LHCN-M2 (cell line): ENCODE measurements around the gene PLEKHG7. TPM values are rescaled to one million over a fixed set of nuclear protein-coding genes. Genes with fewer than 3 reads are reported as not detected.
A peak's percentile ranks its signal among the peaks of the same experiment; 100 is the strongest.
"Not testable (repeated sequence)": the region's sequence is repeated elsewhere in the genome, so short reads cannot be mapped to it uniquely, and the experiment has no call there.

ENCODE experiments used
- DNase-seq: peaks from one replicate; pipeline ENCODE4 v3.0.0-alpha.2; 2012; ENCODE audit warnings: low read depth
- total RNA-seq: library from RNA; depleted of rRNA; stranded (reverse); fragments of >200 nt; gene quantifications from 2 replicates; pipeline ENCODE4 v1.2.3, GENCODE V29; 2014

Gene PLEKHG7
- total RNA-seq, 1 experiment from 2014 or later: not detected

DNA sequence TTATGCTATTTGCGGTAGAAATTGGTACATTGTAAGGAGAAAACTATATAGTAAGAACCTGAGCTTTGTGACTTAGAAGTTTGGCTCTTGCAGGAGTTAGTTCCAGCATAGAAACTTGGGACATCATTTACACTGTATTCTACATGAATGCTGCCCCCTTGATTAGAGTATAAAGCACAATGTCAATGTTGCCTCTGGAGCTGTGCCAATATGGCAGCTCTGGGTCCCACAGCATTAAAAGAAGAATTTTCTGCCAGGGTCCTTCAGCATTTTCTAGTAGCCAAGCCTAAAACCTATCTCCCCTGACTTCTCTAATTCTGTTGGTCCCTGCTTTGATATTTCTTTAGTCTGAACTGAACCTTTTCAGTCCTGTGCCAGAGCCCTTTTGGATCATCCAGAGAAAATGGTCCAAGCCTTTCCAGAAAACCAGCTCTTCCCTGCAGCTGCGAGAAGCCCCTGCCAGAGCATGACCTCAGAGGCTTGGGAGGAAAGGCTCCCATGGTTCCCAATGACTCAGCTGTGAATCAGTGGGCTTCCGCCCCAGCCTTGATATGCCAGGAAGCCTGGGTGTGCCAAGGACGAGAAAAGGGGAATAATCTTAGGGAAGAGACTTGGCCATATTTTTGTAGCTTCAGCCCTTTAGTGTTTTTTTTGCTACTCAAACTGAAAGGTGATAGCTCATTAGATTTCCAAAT, 43.2 kb downstream of the PLEKHG7 start:
- DNase-seq: peak; percentile 98

DNA sequence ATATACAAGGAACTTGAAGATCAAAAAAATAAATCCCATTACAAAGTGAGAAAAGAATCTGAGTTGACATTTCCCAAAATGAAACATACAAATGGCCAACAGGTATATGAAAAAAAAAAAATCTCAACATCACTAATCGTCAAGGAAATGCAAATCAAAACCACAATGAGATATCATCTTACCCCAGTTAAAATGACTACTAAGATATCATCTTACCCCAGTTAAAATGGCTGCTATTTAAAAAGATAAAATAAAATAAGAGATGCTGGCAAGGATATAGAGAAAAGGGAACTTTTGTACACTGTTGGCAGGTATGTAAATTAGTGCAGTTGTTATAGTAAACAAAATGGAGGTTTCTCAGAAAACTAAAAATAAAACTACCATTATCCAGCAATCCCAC, 44.4 kb downstream of the PLEKHG7 start:
- DNase-seq: peak; percentile 59

DNA sequence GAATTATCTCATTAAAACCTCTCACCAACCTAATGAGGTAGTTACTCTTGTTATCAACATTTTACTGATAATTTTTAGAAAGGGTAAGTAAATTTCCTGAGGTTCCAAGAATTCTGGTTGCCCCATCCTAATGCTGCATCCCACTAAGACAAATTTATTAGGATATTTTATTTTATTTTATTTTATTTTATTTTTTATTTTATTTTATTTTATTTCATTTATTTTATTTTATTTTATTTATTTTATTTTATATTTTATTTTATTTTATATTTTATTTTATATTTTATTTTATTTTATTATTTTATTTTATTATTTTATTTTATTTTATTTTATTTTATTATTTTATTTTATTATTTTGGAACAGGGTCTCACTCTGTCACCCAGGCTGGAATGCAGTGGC, 46.9 kb downstream of the PLEKHG7 start:
- not testable (repeated sequence) for DNase-seq

DNA sequence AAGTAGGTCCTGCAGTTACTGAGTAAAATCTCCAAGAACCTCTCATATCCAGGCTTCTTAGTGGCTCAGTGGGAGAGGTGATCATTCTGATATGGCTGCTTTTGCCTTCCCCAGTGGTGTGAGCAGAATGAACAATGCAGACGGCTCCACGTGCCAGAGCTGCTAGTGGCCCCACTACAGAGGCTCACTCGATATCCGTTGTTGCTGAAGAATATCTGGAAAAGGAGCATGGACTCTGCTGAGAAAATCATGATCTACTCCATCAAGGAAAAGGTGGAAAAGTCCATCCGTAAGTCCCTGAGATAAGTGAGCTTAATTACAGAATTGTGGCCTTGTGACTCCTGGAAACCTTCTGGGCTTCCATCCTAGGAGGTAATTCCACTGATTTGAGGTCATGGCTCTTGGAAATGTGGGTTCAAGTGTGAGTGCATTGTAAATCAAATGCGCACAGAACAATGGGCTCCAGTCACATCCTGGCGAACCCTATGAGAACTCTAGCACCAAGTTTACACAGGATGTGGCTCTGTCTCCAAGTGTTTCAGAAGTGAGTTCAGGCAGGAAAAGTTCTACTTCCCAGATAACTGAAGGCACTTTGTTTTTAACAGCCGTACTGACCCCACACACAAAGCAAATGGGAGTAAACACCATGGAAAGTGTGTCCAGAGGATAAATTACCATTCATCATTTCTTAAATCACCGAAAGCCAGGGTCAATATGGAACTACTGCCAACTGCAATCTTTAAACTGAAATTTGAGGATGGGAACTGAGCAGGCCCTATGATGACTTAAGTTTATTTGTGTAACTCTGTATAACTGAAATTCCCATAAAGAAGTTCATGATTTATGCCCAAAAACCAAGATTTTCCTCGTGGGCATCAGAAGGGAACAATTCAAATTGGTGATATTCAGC, 51.4 kb downstream of the PLEKHG7 start:
- DNase-seq: no peak

DNA sequence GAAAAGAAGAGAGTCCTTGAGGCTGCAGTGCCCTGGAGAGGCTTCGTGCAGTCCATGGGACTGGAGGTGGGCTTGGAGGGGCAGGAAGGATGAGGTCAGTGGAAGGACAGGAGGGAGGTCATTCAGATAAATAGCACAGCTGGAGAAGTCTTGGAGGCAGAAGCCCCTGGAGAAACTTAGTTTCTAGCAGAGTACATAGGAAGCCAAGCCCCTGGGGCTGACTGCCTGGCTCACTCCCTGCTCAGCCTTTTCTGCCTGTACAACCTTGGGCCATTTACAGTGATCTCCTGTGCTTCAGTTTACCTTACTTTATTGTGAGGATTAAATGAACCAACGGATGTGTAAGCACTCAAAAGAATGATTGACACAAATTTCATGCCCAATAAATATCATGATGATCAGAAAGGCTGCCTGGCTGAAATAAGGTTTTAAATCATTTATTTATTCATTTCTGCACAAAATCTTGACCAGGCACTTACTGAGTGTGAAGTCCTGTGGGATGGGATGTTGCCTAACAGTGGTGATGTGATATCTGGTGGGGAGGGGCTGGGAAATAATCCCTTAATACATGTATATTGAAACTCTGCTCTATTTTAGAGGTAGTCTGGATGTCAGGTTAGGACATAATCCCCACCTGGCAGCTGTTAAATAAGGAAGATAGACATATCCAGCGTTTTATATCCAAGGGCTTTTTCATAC, 54.3 kb downstream of the PLEKHG7 start:
- DNase-seq: no peak

DNA sequence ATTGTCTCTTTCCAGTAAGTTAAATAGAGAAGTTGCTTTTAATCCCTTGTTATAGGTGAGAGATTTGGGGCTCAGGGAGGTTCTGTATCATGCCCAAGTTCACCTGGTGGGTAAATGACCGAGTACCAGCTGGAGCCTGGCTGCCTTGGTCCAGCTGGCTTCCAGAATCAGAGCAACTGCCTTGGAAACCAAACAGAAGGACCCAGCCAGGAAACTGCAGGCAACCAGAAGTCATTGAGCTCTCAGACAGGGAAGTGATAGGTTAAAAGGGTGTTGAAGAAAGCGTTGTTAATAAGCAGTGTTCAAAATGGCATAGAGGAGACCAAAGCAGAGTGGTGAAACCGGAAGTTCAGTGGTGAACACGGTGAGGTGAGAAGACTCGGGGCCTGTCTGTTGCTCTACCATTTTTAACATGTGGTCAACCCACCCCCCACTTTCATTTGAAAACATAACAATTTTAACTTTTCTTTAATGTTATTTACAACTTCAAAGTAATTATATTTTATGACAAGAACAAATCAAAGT, 54.9 kb downstream of the PLEKHG7 start:
- DNase-seq: no peak

DNA sequence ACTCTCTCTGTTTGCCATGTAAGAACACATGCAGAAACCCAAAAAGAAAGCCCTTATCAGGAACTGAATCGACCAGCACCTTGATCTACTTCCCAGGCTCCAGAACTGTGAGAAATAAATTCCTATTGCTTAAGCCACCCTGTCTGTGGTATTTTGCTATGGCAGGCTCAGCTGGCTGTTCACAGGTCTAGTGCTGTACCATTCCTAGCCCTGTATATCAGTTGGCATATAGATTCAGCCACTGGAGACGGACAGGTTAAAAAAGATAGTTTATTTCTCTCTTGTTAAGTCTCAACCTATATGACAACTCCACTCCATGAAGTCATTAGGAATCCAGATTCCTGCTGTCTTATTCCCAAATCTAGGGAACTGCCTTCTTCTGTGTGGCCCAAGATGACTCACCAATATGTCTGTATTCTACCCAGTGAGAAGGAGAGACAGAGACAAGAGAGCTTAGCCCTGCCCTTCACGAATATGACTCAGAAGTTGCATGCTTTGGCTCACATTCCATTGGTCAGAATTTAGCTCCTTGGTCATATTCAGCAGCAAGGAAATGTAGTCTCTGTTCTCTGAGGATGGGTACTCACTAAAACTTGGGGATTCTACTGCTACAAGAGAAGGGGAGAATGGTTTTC, 57.0 kb downstream of the PLEKHG7 start:
- peak; percentile 94 for DNase-seq

DNA sequence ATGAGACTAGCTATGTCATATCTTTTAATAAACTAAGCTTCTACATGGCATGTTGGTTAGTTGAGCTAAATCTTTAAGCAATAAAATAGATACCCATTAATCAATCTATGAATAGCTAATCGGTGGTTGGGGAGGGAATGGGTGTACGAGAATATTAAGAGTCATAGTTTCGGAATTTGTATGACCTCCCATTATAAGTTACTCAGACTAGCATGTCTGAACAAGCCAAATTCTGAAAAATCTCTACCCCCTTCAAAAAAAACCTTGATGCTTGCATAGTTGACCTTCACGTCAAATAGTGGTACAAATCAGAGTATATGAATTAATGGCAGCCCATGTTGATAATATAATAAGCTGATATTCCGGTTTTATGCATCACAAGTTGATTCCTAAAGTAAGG, 60.0 kb downstream of the PLEKHG7 start:
- DNase-seq: no peak

DNA sequence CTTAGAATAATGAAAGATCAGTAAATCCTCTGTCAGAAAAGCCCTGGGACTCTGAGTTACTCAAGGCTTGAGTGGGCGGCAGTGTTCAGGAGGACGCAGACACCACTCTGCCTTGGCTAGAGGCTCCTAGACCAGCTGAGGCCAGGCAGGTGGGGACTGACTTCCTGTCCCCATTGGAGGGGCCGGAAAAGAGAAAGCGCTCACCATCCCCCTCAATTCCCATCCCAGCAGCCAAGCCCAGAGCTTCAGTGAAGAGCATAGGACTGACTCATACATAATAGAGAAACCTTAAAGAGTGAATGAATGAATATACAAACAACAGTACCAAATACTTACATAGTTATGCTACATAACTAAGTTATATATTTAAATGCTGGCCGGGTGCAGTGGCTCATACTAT, 62.0 kb downstream of the PLEKHG7 start:
- DNase-seq: no peak

DNA sequence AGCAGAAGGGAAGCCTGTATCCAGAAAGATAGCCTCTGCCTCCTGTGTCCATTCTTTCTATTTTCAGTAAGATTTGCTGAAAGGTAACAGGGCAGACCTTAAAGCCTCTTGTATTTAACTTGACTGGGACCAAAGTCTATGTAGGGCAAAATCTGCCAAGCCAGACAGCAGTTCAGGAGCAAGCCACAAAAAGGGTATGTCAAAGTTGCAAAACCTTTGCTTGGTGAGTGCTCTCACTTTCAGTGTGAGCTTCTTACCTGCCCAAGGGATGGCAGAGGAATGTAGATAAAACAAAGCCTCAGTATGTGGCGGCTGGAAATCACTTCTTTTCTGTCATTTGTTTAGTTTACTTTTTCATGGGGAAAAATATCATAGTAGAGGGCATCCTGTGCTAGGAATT, 63.1 kb downstream of the PLEKHG7 start:
- DNase-seq: no peak

DNA sequence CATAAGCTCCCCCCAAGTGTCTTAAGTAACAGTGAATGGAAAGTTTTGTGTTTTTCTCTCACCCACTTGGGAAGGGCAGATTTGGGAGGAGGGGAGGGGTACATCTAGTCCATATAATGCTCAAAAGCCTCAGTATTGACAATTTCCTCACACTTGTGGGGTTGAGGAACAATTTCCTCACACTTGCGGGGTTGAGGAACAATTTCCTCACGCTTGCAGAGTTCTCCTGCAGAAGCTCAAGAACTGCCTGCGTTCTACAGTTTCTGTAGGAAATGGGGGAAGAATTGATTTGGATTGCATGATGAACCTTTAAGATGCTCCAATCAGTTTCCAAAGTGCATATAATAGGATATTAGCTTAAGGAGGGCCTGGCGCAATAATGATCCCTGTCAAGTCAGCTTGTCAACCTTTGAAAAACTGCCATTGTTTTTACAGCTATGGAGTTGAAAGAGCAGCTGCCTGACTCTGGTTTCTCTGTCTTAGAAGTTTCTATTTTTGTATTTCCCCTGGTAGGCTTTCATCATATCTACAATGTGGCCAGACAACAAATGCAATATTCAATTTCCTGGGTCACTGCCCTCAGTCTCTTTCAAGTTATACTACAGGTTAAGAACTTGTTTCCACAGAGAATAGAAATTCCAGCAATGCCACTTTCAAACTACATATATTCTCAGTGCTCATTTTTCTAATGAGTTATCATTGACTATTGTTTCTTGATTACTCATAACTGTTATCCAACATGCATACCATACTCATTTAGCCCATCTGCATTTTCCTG, 66.5 kb downstream of the PLEKHG7 start:
- DNase-seq: peak; percentile 76

DNA sequence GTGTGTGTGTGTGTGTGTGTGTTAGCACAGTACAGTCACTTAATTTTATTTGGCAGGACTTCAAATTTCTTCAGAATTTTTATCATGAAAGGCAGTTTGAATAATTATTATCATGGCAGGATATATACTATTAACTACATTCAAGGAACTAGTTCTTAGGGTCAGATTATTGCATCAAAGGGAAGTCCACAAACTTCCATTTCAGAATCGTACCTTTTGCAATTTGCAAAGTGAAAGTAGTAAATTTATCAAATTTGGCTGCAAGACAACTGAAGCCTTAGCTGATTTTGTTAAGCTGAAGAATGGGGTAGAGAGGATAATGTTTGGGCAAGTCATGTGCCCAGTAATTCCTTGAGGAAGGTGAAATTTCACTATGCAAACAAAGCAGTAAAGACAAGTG, 68.2 kb downstream of the PLEKHG7 start:
- DNase-seq: no peak

DNA sequence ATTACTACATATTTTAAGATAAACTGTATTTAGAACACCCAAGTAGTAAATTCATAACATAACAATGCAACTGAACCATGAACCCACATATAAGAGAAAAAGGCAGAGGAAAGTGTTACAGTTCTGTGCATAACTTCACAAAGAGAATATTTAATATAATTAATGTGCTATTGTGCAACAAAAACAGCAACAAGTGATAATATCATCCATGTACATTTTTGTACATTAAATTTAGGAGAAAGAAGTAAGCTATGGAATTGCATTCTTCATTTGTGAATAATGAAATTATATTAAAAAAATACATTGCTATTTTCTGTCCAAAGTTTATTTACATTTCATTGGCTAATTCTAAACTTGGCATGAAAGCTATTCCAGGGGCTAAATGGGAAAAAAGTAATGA, 72.6 kb downstream of the PLEKHG7 start:
- DNase-seq: no peak

DNA sequence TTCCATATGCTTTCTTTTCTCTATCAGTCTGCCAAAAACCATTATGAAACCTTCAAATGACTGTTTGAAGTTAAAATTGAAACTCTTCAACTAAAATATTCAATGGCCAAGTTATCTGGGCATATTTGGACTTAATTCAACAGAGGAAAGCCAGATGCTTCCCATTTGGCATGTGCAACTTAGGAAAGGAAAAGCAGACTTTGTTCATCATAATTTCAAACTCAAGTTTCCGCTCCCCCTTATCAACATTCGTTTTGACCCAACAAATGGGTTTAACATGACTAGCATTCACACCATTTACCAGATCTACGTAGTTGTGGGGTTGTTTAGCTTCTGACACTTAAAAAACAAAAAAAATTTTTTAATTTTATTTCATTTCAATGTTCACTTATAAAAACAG, 75.7 kb downstream of the PLEKHG7 start:
- DNase-seq: no peak

DNA sequence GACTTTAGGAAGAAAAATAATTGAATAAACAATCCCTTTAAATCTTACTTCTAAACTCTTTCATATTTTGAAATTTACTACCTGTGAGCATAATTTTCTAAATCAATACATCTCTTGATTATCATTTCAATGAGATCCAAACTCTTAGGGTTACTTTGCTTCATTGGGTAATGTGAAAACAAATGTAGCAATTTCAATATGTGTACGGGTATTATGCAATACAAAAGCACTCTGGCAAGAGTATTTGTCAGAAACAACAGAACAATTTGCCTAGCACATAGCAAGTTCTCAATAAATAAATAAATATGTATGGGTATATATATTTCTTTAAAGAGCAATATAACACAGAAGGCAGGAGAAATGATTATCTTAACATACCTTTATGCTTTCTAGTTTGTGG, 77.1 kb downstream of the PLEKHG7 start:
- peak; percentile 9 for DNase-seq

DNA sequence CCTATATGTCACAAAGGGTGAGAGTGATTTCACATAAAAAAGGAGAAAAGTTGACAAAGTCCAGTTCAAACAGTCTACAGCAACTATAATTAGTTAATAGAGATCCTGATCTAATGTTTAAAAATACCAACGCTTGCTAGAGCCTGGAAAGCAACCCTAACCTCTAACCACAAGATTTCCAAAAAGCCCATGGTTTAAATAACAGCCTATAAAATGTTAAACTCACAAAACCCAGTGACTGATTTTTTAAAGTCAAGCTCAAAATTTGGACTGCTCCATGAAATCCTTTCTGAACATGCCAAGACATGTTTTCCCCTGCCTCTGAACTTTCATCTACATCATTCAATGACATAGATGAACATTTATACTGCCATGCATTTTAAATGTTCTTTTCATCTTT, 81.6 kb downstream of the PLEKHG7 start:
- DNase-seq: peak; percentile 35

DNA sequence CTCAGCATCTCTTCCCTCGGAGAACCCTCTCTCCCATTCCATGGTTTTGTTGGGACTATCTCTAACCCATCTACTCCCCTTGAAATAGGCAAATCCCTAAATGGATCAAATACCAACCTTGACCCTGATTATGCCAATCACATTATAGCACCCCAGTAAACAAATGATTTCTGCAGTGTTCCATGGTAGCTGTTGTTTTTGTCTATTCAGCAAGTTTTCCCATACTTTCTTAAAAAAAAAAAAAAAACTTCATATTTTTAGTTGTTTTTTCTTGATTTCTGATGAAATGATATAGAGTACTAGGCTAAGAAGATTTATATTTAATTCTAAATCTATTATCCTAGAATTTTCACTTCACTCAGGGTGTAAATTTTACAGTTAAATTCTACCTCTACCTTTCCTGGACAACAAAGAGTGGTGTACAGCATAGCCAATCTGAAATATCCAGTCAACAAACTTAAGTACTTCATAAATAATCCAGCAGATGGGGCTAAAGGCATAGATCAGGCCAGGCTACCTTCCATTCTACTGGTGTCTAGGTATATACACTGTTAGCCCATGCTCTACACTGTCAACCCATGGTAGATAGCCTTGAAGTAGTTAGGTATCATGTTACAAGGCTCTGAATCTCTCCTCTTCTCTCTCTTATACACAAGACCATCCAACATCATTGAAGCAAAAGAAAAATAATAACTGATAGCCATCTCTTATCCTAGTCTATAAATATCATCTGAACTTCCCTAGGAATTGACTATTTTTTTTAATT, 82.2 kb downstream of the PLEKHG7 start:
- DNase-seq: peak; percentile 76

DNA sequence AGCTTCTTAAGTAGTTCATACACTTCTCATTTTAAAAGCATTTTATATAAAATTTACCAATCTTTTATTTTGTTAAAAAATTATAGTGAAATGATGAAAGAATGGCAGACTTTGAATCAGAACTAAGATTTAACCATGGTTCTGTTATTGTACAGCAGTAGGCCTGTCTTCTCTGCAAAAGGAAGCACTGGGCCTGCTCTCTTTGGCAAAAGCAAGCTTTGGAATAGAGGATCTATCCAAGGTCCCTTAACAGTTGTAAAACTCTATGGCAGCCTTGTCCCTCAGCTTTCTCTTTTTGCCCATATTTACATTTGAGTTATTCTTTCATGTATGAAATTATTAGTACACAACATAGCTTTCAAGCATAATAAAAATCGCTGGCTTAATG, 82.8 kb downstream of the PLEKHG7 start:
- no peak for DNase-seq

DNA sequence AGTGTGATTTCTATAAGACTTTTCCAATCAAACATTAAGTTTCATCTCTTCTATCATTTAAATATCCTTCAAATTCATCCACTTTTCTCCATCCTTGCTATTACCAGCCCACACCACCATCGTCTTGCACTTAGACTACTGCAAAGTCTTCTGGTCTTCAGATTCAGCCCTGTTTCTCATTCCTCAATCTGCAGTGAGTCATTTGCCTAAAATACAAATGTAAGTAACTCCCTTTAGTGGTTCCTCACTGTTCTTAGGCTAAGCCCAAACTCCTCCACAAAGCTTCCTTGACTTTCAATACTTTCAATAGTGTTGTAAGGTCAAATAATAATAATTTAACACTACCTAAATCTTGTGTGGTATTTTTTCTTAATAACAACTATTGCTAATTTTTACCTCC, 83.3 kb downstream of the PLEKHG7 start:
- peak; percentile 59 for DNase-seq

DNA sequence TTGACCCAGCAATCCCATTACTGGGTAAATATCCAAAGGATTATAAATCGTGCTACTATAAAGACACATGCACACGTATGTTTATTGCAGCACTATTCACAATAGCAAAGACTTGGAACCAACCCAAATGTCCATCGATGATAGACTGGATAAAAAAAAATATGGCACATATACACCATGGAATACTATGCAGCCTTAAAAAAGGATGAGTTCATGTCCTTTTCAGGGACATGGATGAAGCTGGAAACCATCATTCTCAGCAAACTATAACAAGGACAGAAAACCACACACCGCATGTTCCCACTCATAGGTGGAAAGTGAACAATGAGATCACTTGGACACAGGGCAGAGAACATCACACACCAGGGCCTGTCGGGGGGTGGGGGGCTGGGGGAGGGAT, 91.6 kb downstream of the PLEKHG7 start:
- DNase-seq: not testable (repeated sequence)
